ENCODE data around the gene ANKS1A.

DNA sequence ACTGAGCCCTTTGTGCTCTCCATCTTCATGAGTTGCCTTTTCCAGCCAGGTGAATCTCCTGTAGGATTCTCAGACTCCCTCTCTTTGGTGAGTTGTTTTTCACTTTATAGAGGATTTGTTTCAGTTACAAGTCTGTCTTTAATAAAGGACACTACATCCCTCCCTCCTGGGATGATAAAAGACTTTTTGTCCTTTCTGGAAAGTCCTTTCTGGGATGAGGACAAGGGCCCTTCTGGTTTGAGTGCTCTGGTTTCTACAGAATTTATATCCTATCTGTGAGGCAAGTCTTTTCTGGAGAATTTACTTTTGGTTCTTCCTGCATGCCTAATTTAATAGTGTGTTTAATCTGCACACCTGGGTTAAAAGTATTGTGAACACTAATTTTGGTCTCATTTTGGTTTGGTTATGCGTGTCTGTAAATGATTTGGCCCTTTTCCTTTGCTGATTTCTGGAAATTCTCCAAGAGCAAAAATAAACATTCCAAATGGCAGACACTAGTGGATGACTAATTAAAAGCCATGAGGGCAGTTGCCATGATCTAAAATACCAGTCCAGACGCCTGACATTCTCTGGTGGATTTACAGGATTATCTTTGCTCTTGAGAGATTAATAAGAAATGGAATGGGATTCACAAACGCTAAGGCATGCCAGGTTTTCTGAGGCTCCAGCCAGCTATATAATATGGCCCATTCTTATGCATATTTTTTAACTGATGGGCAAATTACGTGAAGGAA is 207.2 kb downstream of the ANKS1A start:
- TF ChIP-seq, protein P1, sequence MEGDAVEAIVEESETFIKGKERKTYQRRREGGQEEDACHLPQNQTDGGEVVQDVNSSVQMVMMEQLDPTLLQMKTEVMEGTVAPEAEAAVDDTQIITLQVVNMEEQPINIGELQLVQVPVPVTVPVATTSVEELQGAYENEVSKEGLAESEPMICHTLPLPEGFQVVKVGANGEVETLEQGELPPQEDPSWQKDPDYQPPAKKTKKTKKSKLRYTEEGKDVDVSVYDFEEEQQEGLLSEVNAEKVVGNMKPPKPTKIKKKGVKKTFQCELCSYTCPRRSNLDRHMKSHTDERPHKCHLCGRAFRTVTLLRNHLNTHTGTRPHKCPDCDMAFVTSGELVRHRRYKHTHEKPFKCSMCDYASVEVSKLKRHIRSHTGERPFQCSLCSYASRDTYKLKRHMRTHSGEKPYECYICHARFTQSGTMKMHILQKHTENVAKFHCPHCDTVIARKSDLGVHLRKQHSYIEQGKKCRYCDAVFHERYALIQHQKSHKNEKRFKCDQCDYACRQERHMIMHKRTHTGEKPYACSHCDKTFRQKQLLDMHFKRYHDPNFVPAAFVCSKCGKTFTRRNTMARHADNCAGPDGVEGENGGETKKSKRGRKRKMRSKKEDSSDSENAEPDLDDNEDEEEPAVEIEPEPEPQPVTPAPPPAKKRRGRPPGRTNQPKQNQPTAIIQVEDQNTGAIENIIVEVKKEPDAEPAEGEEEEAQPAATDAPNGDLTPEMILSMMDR (conservative IDR thresholded peaks at IDR 0.05; ENCODE audit: low read depth in 2 of 2) = no peak
- TF ChIP-seq NANOG (IDR thresholded peaks at IDR 0.05; ENCODE audit: borderline replicate concordance) (no peak), EZH2 (IDR thresholded peaks at IDR 0.05; ENCODE audit: low read depth, unreplicated experiment) (no peak), EZH2phosphoT487 (IDR thresholded peaks at IDR 0.05; ENCODE audit: unreplicated experiment) (no peak), POLR2AphosphoS5 (IDR thresholded peaks at IDR 0.05; ENCODE audit: low read depth) (no peak)
- TF ChIP-seq, protein P2, sequence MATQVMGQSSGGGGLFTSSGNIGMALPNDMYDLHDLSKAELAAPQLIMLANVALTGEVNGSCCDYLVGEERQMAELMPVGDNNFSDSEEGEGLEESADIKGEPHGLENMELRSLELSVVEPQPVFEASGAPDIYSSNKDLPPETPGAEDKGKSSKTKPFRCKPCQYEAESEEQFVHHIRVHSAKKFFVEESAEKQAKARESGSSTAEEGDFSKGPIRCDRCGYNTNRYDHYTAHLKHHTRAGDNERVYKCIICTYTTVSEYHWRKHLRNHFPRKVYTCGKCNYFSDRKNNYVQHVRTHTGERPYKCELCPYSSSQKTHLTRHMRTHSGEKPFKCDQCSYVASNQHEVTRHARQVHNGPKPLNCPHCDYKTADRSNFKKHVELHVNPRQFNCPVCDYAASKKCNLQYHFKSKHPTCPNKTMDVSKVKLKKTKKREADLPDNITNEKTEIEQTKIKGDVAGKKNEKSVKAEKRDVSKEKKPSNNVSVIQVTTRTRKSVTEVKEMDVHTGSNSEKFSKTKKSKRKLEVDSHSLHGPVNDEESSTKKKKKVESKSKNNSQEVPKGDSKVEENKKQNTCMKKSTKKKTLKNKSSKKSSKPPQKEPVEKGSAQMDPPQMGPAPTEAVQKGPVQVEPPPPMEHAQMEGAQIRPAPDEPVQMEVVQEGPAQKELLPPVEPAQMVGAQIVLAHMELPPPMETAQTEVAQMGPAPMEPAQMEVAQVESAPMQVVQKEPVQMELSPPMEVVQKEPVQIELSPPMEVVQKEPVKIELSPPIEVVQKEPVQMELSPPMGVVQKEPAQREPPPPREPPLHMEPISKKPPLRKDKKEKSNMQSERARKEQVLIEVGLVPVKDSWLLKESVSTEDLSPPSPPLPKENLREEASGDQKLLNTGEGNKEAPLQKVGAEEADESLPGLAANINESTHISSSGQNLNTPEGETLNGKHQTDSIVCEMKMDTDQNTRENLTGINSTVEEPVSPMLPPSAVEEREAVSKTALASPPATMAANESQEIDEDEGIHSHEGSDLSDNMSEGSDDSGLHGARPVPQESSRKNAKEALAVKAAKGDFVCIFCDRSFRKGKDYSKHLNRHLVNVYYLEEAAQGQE (IDR thresholded peaks at IDR 0.05; ENCODE audit: unreplicated experiment) = no peak

Measured in GM23338 (cell line).